Stomach (tissue), 9 donors: ENCODE results near the gene MID1. TPM values are rescaled to one million over a fixed set of nuclear protein-coding genes. Genes with fewer than 3 reads are reported as not detected.

ENCODE experiments used
- DNase-seq, 2 donors: peaks; one replicate each; pipeline versions ENCODE4 v3.0.0 to v3.0.0-alpha.2; 2013 to 2019
- H3K27ac ChIP-seq, 5 donors: fragments of 200-600 bp in 4 of 5; sonication (generic) in 4 of 5; one replicate each; pipeline ENCODE4 v1.5.1; 2013 to 2019; ENCODE audit warnings: mild to moderate bottlenecking in 1 of 5, moderate library complexity in 1 of 5
- H3K27me3 ChIP-seq, 3 donors: fragments of 200-600 bp; sonication (generic); one replicate each; pipeline ENCODE4 v1.5.1; 2017 to 2019; ENCODE audit warnings: mixed run types in 1 of 3
- H3K36me3 ChIP-seq, 4 donors: fragments of 200-600 bp; sonication (generic); 1 replicate in 3 of 4; 2 replicates in 1 of 4; pipeline ENCODE4 v1.5.1; 2016 to 2019
- H3K4me1 ChIP-seq, 4 donors: fragments of 200-600 bp; sonication (generic); one replicate each; pipeline ENCODE4 v1.5.1; 2016 to 2019
- H3K4me3 ChIP-seq, 4 donors: fragments of 200-600 bp; sonication (generic) in 3 of 4; one replicate each; pipeline ENCODE4 v1.5.1; 2016 to 2019; ENCODE audit warnings: mild to moderate bottlenecking in 1 of 4
- H3K9me3 ChIP-seq, 4 donors: fragments of 200-600 bp; sonication (generic); one replicate each; pipeline ENCODE4 v1.5.1; 2016 to 2019
- CTCF ChIP-seq, 7 experiments: fragments of 450-650 bp in 4 of 7; fragments of 200-600 bp in 3 of 7; sonication (generic) in 3 of 7; IDR thresholded peaks; one replicate each; pipeline ENCODE4 v1.5.1; 2016 to 2019; ENCODE audit warnings: antibody characterized with exemption in 7 of 7, control low read depth in 2 of 7, mild to moderate bottlenecking in 1 of 7
- EP300 ChIP-seq: sonication (generic); formaldehyde crosslinking; IDR thresholded peaks from one replicate; pipeline ENCODE4 v1.6.1; 2017; ENCODE audit warnings: antibody characterized with exemption
- POLR2A ChIP-seq, 4 donors: fragments of 450-650 bp; IDR thresholded peaks; one replicate each; pipeline ENCODE4 v1.6.1; 2016; ENCODE audit warnings: antibody characterized with exemption in 4 of 4, control low read depth in 2 of 4, mild to moderate bottlenecking in 1 of 4, moderate library complexity in 1 of 4
- POLR2AphosphoS5 ChIP-seq, 3 donors: sonication (generic); formaldehyde crosslinking; IDR thresholded peaks; one replicate each; pipeline ENCODE4 v1.6.1; 2016; ENCODE audit warnings: antibody characterized with exemption in 3 of 3
- WGBS, 5 donors: extraction: QIAGEN DNeasy Blood & Tissue Kit in 3 of 5; methylation state at CpG; one replicate each; pipeline versions ENCODE4 v1.1.5 to v1.1.7; 2013 to 2018; 5-methylcytosine and 5-hydroxymethylcytosine counted together
- intact Hi-C: fragments of 100-400 bp; cut with DNase I; formaldehyde crosslinking; loops from one replicate; pipeline ENCODE4 v1.15.1; 2023; ENCODE audit warnings: low total_unique reads
- polyA plus RNA-seq, 3 donors: library from polyadenylated mRNA; stranded (reverse); fragments of 200-250 nt; gene quantifications; one replicate each; pipeline ENCODE4 v1.2.3, GENCODE V29; 2013
- total RNA-seq, 5 donors: library from RNA; depleted of rRNA; stranded (reverse); fragments of >200 nt; gene quantifications; one replicate each; pipeline versions ENCODE4 v1.1.0 to v1.2.3, GENCODE V29; 2014 to 2016
- donor health status: healthy with polysubstance abuse.
- donor health status: Bipolar disorder and iron deficiency.
- donor health status: healthy.

MID1 gene
- total and polyA plus RNA-seq, 8 donors = 2.0 to 25.1 (median 8.5) TPM

GRCh38 chrX:10602646-10603045 is 17.7 kb downstream of the MID1 start:
- TF ChIP-seq POLR2A (IDR thresholded peaks at IDR 0.05) = no peak
- no peak for TF ChIP-seq EP300
- no peak for TF ChIP-seq POLR2AphosphoS5 (IDR thresholded peaks at IDR 0.05)
- no peak for TF ChIP-seq CTCF (IDR thresholded peaks at IDR 0.05)
- H3K4me3 ChIP-seq = no peak overlapping the region
- no peaks in the 10 kb centered on the region for H3K36me3 ChIP-seq
- intact Hi-C loops = no loop called here
- no peaks in the 10 kb centered on the region for H3K4me1 ChIP-seq
- no peaks in the 10 kb centered on the region for H3K27me3 ChIP-seq
- no peak for DNase-seq
- no peaks in the 10 kb centered on the region for H3K9me3 ChIP-seq
- no peak overlapping the region for H3K27ac ChIP-seq
- 50 to 68% (median 61%) methylated on average over 2 of the region's 2 CpGs for WGBS, 5 donors

GRCh38 chrX:10600479-10600878 is 19.9 kb downstream of the MID1 start:
- WGBS, 5 donors = 52 to 97% (median 65%) methylated on average over 1 of the region's 1 CpG
- Histone ChIP-seq H3K4me3 (no peak overlapping the region), H3K4me1 (no peaks in the 10 kb centered on the region), H3K27ac (no peak overlapping the region), H3K27me3 (no peaks in the 10 kb centered on the region), H3K9me3 (no peaks in the 10 kb centered on the region), H3K36me3 (no peaks in the 10 kb centered on the region)
- TF ChIP-seq POLR2AphosphoS5 (IDR thresholded peaks at IDR 0.05) = no peak
- TF ChIP-seq POLR2A (IDR thresholded peaks at IDR 0.05) = no peak
- no peak for TF ChIP-seq CTCF (IDR thresholded peaks at IDR 0.05)
- TF ChIP-seq EP300 = no peak
- no peak for DNase-seq
- intact Hi-C loops = no loop called here

- peak in 1 of 2 donors; percentile 51 for DNase-seq
- intact Hi-C loops = no loop called here
- WGBS, 5 donors = 20 to 44% (median 37%) methylated on average over 3 to 5 of the region's 5 CpGs
- H3K4me1 ChIP-seq = no peaks in the 10 kb centered on the region
- H3K36me3 ChIP-seq = no peaks in the 10 kb centered on the region
- H3K27ac ChIP-seq = no peak overlapping the region
- TF ChIP-seq POLR2A (IDR thresholded peaks at IDR 0.05) (no peak), CTCF (IDR thresholded peaks at IDR 0.05) (no peak), POLR2AphosphoS5 (IDR thresholded peaks at IDR 0.05) (no peak), EP300 (no peak)
- H3K4me3 ChIP-seq = no peak overlapping the region
- no peaks in the 10 kb centered on the region for H3K27me3 ChIP-seq
- no peaks in the 10 kb centered on the region for H3K9me3 ChIP-seq
Observed at GRCh38 chrX:10598540-10598939, 21.8 kb downstream of the MID1 start.

- H3K27ac ChIP-seq = no peak overlapping the region
- no peaks in the 10 kb centered on the region for H3K36me3 ChIP-seq
- TF ChIP-seq POLR2A (IDR thresholded peaks at IDR 0.05) = no peak
- no peak for TF ChIP-seq POLR2AphosphoS5 (IDR thresholded peaks at IDR 0.05)
- TF ChIP-seq CTCF (IDR thresholded peaks at IDR 0.05) = peak in 1 of 7 experiments; percentile 15
- no peak for DNase-seq
- 59 to 100% (median 75%) methylated on average over 1 of the region's 1 CpG for WGBS, 5 donors
- no peaks in the 10 kb centered on the region for H3K4me1 ChIP-seq
- no peaks in the 10 kb centered on the region for H3K9me3 ChIP-seq
- intact Hi-C loops = no loop called here
- no peaks in the 10 kb centered on the region for H3K27me3 ChIP-seq
- H3K4me3 ChIP-seq = no peak overlapping the region
Observed at GRCh38 chrX:10597871-10598270, 22.5 kb downstream of the MID1 start.
